Thoracic aorta (tissue), 2 donors: ENCODE results near the gene ADM5. TPM values are rescaled to one million over a fixed set of nuclear protein-coding genes. Genes with fewer than 3 reads are reported as not detected.

ENCODE experiments used
- ATAC-seq: fragments of 150-250 bp; one replicate; pipeline ENCODE4 v1.8.0; 2017; ENCODE audit warnings: low read depth; ENCODE audit not compliant: insufficient number of reproducible peaks, low FRiP score
- DNase-seq: peaks from one replicate; pipeline ENCODE4 v3.0.0-alpha.2; 2020; ENCODE audit warnings: low spot score
- H3K27ac ChIP-seq, 2 donors: fragments of 200-600 bp; sonication (generic); 1 replicate in 1 of 2; 2 replicates in 1 of 2; pipeline ENCODE4 v1.5.1; 2016; ENCODE audit warnings: mild to moderate bottlenecking in 2 of 2, moderate library complexity in 2 of 2
- H3K27me3 ChIP-seq: fragments of 200-600 bp; sonication (generic); replicated peaks from 2 replicates; pipeline ENCODE4 v1.6.0; 2016; ENCODE audit warnings: mild to moderate bottlenecking; ENCODE audit not compliant: insufficient read depth
- H3K36me3 ChIP-seq: fragments of 200-600 bp; sonication (generic); one replicate; pipeline ENCODE4 v1.5.1; 2016
- H3K4me1 ChIP-seq, 2 donors: fragments of 200-600 bp; sonication (generic); 1 replicate in 1 of 2; 2 replicates in 1 of 2; pipeline versions ENCODE4 v1.5.1 to v1.6.0; 2016; ENCODE audit warnings: low read depth in 2 of 2, mild to moderate bottlenecking in 1 of 2; ENCODE audit not compliant: control insufficient read depth in 1 of 2
- H3K4me3 ChIP-seq: fragments of 200-600 bp; sonication (generic); 2 replicates; pipeline ENCODE4 v1.5.1; 2016; ENCODE audit warnings: mild to moderate bottlenecking
- H3K9me3 ChIP-seq: fragments of 200-600 bp; sonication (generic); 2 replicates; pipeline ENCODE4 v1.5.1; 2016
- total RNA-seq, 2 donors: library from RNA; depleted of rRNA; stranded (reverse); fragments of >200 nt; gene quantifications; one replicate each; pipeline versions ENCODE4 v1.1.0 to v1.2.3, GENCODE V29; 2016
- TF ChIP-seq, protein P1 (sequence below): fragments of 200-600 bp; sonication (generic); IDR thresholded peaks from one replicate; pipeline ENCODE4 v1.5.1; 2019; ENCODE audit warnings: antibody characterized with exemption

The ADM5 gene
- total RNA-seq, 2 donors from 2014 or later: 2.8 to 6.4 TPM

GRCh38 chr19:49651820-49652550 lies 37.4 kb upstream of the ADM5 start:
- H3K9me3 ChIP-seq: no peaks in the 10 kb centered on the region
- H3K4me3 ChIP-seq: no peak overlapping the region
- ATAC-seq: no peak
- TF ChIP-seq, protein P1, sequence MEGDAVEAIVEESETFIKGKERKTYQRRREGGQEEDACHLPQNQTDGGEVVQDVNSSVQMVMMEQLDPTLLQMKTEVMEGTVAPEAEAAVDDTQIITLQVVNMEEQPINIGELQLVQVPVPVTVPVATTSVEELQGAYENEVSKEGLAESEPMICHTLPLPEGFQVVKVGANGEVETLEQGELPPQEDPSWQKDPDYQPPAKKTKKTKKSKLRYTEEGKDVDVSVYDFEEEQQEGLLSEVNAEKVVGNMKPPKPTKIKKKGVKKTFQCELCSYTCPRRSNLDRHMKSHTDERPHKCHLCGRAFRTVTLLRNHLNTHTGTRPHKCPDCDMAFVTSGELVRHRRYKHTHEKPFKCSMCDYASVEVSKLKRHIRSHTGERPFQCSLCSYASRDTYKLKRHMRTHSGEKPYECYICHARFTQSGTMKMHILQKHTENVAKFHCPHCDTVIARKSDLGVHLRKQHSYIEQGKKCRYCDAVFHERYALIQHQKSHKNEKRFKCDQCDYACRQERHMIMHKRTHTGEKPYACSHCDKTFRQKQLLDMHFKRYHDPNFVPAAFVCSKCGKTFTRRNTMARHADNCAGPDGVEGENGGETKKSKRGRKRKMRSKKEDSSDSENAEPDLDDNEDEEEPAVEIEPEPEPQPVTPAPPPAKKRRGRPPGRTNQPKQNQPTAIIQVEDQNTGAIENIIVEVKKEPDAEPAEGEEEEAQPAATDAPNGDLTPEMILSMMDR: no peak
- no peaks in the 10 kb centered on the region for H3K4me1 ChIP-seq
- H3K36me3 ChIP-seq: peaks cover 72% of the 10 kb centered on the region
- no peak overlapping the region for H3K27ac ChIP-seq
- H3K27me3 ChIP-seq: no peaks in the 10 kb centered on the region
- no peak for DNase-seq

- Histone ChIP-seq H3K9me3 (no peaks in the 10 kb centered on the region), H3K36me3 (peaks cover 71% of the 10 kb centered on the region), H3K27me3 (no peaks in the 10 kb centered on the region), H3K4me1 (no peaks in the 10 kb centered on the region), H3K27ac (no peak overlapping the region), H3K4me3 (no peak overlapping the region)
- no peak for ATAC-seq
- TF ChIP-seq, protein P1: no peak
- DNase-seq: no peak
These were observed 36.6 kb upstream of the ADM5 start for GRCh38 chr19:49652551-49653465.

GRCh38 chr19:49653466-49653806 lies 36.0 kb upstream of the ADM5 start:
- Histone ChIP-seq H3K27ac (no peak overlapping the region), H3K4me1 (no peaks in the 10 kb centered on the region), H3K9me3 (no peaks in the 10 kb centered on the region), H3K4me3 (no peak overlapping the region), H3K27me3 (no peaks in the 10 kb centered on the region), H3K36me3 (peaks cover 76% of the 10 kb centered on the region)
- DNase-seq (no peak), ATAC-seq (no peak)
- TF ChIP-seq, protein P1: no peak

- Histone ChIP-seq H3K27ac (no peak overlapping the region), H3K4me1 (no peaks in the 10 kb centered on the region), H3K36me3 (peaks cover 81% of the 10 kb centered on the region), H3K9me3 (no peaks in the 10 kb centered on the region), H3K4me3 (no peak overlapping the region), H3K27me3 (no peaks in the 10 kb centered on the region)
- TF ChIP-seq, protein P1: no peak
- ATAC-seq: no peak
- no peak for DNase-seq
These were observed 34.8 kb upstream of the ADM5 start for GRCh38 chr19:49654581-49654980.
